ENCODE data around the gene GRIA1. TPM values are rescaled to one million over a fixed set of nuclear protein-coding genes. Genes with fewer than 3 reads are reported as not detected.
A peak's percentile ranks its signal among the peaks of the same experiment; 100 is the strongest.

Gene GRIA1
- polyA plus RNA-seq, 4 donors, result 1.4 to 5.4 (median 4.1) TPM

DNA sequence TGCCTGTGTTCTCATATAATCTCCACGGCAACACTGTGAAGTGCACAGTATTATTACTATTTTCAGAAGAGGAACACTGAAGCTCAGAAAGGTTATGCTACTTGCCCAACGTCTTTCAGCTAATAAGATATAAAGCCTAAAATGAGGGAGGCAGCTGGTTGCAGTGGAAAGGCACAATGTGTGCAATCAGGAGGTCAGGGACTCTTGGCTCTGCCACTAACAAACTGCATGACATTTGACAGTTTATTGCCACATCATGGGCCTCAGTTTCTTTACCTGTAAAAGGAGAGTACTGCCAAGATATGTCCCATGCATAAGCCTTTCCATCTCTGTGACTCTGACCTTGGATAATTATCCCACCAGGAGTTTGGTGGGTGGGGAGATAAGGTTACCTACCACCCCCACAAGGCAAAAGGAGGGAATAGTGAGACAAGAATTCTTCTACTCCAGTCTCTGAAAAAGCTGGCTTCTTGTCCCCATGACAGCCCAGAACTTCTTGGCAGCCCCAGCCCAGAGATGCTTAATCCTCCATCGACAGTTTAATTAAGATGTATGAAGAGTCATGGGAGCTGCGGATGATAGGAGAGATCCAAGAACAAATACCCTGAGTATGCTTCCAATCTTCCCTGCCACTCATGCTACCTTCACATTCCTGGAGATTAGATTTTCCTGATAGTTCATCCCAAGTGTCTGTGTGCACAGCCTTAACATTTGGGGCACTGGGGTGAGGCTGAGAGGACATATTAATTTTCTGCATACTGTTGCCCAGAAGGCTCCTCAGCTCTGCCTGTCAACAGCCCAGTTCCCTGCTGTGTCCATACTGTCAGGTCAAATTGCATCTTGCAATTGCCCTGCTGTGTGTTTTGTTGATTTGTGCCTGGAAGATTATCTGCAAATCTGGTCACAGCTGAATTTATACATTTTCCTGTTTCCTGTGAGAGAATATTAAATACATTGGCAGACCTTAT is 277.0 kb downstream of the GRIA1 start:
- no peak for DNase-seq (ENCODE audit: low read depth in 4 of 4, low spot score in 3 of 4)

DNA sequence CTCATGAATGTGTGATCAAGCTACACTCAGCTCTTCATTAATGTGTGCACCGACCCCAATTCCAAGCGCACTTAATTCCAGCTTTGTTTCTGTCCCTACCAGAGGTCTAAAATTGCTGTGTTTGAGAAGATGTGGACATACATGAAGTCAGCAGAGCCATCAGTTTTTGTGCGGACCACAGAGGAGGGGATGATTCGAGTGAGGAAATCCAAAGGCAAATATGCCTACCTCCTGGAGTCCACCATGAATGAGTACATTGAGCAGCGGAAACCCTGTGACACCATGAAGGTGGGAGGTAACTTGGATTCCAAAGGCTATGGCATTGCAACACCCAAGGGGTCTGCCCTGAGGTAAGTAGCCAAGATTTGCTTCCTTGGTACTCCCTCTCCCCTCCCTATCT is 279.6 kb downstream of the GRIA1 start:
- no peak for DNase-seq (ENCODE audit: low read depth in 4 of 4, low spot score in 3 of 4)

- no peak for DNase-seq (ENCODE audit: low read depth in 4 of 4, low spot score in 3 of 4)
Observed at GRCh38 chr5:153774686-153775085, 284.2 kb downstream of the GRIA1 start.

GRCh38 chr5:153775923-153776322 is 285.5 kb downstream of the GRIA1 start:
- no peak for DNase-seq (ENCODE audit: low read depth in 4 of 4, low spot score in 3 of 4)

GRCh38 chr5:153777681-153778581 is 287.5 kb downstream of the GRIA1 start:
- DNase-seq (ENCODE audit: low read depth in 4 of 4, low spot score in 3 of 4), result peak in 1 of 4 donors; percentile 2

GRCh38 chr5:153779836-153780235 is 289.4 kb downstream of the GRIA1 start:
- no peak for DNase-seq (ENCODE audit: low read depth in 4 of 4, low spot score in 3 of 4)

DNA sequence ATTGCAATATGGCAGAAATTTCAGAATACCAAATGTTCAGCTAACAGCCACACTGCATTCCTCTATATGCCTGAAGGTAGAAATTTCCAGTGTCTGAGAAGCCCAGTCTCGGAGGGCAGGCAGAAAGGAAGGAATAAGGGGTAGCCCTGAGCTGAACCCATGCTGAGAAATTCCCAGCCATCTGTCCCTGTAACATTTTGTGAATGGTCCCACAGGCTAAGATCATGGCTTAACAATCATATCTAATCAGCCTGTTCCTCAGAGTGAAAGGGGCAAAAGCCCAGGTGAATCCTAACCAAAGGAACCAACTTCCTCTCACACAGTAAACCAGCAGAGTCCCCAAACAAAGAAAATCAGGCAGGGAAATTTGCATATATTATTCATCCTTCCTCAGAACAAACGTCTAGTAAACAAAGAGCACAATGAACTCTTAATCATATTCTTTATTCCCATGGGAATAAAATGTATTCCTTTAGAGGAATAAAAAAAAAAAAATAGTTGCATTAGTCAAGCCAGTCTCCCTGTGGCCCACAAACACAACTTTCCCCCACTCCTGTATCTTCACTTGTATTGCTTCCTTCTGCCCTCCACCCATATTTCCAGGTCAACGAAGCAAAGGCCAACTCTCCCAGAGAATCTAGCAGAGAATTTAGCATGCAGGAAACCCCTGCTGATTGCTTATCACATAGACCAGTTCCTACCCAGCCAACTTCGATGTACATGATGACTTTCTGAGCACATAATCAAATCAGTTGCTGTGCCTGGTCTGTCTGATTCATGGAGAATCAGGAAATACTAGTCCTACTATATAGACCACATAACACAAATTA is 290.6 kb downstream of the GRIA1 start:
- no peak for DNase-seq (ENCODE audit: low read depth in 4 of 4, low spot score in 3 of 4)

DNA sequence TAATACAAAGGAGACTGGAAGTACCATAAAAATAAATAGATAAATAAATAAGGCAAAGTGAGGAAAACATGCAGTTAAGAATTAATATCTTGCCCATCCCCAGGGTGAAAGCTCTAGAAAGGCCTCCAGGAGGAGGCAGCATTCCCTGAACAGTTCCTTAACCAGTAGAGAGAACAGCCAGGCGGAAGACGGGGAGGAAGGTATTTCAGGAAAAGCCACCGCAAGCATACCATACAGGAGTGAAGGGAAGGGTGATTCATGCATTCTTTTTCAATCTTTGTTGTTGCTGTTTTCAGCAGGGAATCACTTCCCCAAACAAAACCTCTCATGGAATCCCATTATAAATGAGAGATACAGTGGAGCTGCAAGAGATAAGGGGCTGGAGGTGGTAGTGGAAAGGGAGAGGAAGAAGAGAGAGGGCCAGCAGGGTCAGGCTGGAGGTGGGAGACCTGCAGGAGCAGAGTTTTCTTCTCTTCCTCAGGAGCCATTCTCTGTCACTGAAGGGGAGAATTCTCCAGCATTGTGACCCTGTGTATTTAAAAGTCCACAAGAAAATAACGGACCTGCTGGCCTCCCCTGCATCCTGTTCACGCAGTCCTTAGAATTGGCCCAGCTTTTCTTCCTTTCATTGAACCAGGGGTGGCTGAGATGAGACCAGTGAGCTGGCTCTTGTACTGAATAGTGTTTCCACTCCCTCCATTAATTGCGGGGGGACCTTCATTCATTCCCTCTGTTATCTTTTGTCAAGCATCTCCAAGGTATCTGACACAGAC is 292.3 kb downstream of the GRIA1 start:
- DNase-seq (ENCODE audit: low read depth in 4 of 4, low spot score in 3 of 4), result no peak

DNA sequence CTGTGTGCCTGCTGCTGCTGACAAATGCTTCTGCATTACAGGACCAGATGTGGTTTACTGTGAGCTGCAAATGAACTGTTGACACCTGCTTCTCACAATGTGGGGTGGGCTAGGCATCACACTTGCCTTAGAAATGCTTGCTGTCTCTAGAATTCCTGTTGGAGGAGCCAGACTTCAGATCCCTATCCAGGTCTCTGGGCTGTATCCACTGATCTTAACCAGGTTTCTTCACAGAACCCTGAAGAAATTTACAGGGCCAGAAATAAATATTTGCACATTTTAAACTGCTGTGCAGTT is 292.8 kb downstream of the GRIA1 start:
- no peak for DNase-seq (ENCODE audit: low read depth in 4 of 4, low spot score in 3 of 4)

GRCh38 chr5:153784277-153784676 is 293.8 kb downstream of the GRIA1 start:
- no peak for DNase-seq (ENCODE audit: low read depth in 4 of 4, low spot score in 3 of 4)

- DNase-seq (ENCODE audit: low read depth in 4 of 4, low spot score in 3 of 4), result no peak
Observed at GRCh38 chr5:153791339-153791738, 300.9 kb downstream of the GRIA1 start.

DNA sequence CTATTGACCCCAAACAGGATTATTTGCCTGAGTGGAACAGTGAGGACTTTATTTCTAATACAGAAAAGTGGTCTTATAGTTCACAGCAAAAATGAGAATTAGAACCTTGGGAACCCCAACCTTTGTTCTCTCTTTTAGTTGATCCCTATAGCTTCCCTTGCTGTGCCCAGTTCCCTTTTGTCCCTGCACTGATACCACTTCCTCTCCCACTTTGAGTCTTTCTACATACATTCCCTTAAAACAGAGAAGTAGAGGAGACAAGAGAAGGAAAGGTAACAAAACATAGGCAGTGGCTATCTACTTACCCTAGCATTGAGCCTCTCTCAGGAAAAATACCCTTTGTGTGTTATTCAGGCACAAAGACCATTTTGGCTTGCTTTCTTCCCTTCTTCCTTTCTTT is 301.8 kb downstream of the GRIA1 start:
- no peak for DNase-seq (ENCODE audit: low read depth in 4 of 4, low spot score in 3 of 4)

- no peak for DNase-seq (ENCODE audit: low read depth in 4 of 4, low spot score in 3 of 4)
Observed at GRCh38 chr5:153793699-153794098, 303.2 kb downstream of the GRIA1 start.

DNA sequence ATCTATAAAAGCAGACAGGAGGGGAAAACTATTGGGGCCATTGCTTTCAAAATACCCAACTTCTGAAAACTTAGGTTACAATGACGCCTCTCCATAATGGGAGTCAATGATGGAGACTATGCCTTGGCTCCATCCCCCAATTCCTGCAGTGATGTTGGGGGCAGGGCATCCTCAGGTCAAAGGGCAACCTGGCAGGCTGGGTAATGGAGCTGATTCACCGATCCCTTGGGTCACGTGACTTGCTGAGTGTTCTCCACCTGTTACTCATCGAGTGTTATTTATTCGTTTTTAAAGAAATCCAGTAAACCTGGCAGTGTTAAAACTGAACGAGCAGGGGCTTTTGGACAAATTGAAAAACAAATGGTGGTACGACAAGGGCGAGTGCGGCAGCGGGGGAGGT is 303.9 kb downstream of the GRIA1 start:
- no peak for DNase-seq (ENCODE audit: low read depth in 4 of 4, low spot score in 3 of 4)

- no peak for DNase-seq (ENCODE audit: low read depth in 4 of 4, low spot score in 3 of 4)
Observed at GRCh38 chr5:153796527-153796926, 306.1 kb downstream of the GRIA1 start.

DNA sequence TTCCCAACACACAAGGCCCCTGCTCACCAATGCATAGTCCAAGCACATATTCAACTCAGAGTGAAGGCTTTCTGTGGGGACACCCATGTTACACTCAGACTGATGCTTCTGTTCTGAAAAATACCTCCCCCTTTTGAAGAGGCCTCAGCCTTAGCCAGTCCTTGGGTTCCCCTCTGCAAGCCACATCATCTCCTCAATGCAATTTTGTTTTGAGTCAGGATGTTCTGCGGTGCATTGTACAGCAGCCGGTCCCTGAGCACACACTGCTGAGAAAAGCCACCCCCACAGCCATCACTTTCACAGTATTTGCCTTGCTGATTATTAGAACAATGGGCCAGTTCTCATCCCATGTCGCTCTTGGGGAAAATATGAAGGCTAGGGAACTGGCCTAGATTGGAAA is 307.0 kb downstream of the GRIA1 start:
- no peak for DNase-seq (ENCODE audit: low read depth in 4 of 4, low spot score in 3 of 4)

- DNase-seq (ENCODE audit: low read depth in 4 of 4, low spot score in 3 of 4), result no peak
Observed at GRCh38 chr5:153798830-153799229, 308.4 kb downstream of the GRIA1 start.

DNA sequence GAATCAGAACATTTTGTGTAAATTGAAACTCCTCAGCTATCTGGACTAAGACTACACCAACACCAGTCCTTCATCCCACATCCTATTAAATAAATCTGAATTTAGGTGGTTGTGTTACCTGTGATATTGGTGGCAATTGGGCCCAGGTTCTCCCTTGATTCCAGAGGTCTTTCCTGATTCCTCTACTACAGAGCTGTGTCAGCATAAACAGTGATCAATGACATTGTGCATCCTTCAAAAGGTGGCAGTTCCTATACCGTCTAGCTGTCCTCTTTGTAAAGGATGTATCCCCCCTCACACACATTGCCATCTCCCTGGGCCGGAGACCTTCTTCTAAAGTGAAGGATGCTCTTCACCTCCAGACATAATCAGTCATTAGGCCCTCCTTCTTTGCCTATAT is 309.0 kb downstream of the GRIA1 start:
- no peak for DNase-seq (ENCODE audit: low read depth in 4 of 4, low spot score in 3 of 4)

GRCh38 chr5:153802050-153802821 is 311.8 kb downstream of the GRIA1 start:
- DNase-seq (ENCODE audit: low read depth in 4 of 4, low spot score in 3 of 4), result no peak

All from right renal pelvis (tissue), 4 donors.